ENCODE measurements around the gene RTCB. TPM values are rescaled to one million over a fixed set of nuclear protein-coding genes. Genes with fewer than 3 reads are reported as not detected.

Gene RTCB
- total and polyA plus RNA-seq, 2 of the 13 experiments (the other 11 are each of a cell fraction or from before 2014, with no cell fraction given), result 108 to 167 TPM

- TF ChIP-seq ZGPAT (CRISPR knock-in tag; IDR thresholded peaks at IDR 0.05) (peak; percentile 63; the same call in 1 of the 2 replicates), ZFAT (CRISPR knock-in tag; conservative IDR thresholded peaks at IDR 0.05) (no peak), ZNF75D (CRISPR knock-in tag; IDR thresholded peaks at IDR 0.05; ENCODE audit: borderline replicate concordance) (no peak), NR0B2 (CRISPR knock-in tag; IDR thresholded peaks at IDR 0.05) (peak; percentile 62; the same call in 1 of the 2 replicates), ZSCAN20 (CRISPR knock-in tag; IDR thresholded peaks at IDR 0.05; ENCODE audit: borderline replicate concordance) (0 out of 2 replicates have a peak, but pooled peaks have one; percentile 63), FOXA1 (IDR thresholded peaks at IDR 0.05) (no peak), FOXA1 (CRISPR knock-in tag; IDR thresholded peaks at IDR 0.05) (no peak), ZNF878 (CRISPR knock-in tag; IDR thresholded peaks at IDR 0.05) (no peak), NFYB (CRISPR knock-in tag; IDR thresholded peaks at IDR 0.05) (no peak), PHF20 (CRISPR knock-in tag; IDR thresholded peaks at IDR 0.05) (peak; percentile 75; the same call in 1 of the 2 replicates), STAT6 (CRISPR knock-in tag; IDR thresholded peaks at IDR 0.05; ENCODE audit: borderline replicate concordance) (no peak), POLR2A (IDR thresholded peaks at IDR 0.05; ENCODE audit: insufficient read depth in 1 of 2, low read depth in 2 of 2, low read length in 2 of 2) (peak; percentile 67 to 87), ZNF687 (CRISPR knock-in tag; IDR thresholded peaks at IDR 0.05) (peak; percentile 80), PPARG (CRISPR knock-in tag; conservative IDR thresholded peaks at IDR 0.05) (no peak), ZFX (CRISPR knock-in tag; IDR thresholded peaks at IDR 0.05; ENCODE audit: low read depth) (peak; percentile 86), ZNF569 (CRISPR knock-in tag; IDR thresholded peaks at IDR 0.05; ENCODE audit: borderline replicate concordance) (no peak), MED8 (CRISPR knock-in tag; IDR thresholded peaks at IDR 0.05; ENCODE audit: insufficient replicate concordance) (peak; percentile 39)
- TF ChIP-seq, protein P1, sequence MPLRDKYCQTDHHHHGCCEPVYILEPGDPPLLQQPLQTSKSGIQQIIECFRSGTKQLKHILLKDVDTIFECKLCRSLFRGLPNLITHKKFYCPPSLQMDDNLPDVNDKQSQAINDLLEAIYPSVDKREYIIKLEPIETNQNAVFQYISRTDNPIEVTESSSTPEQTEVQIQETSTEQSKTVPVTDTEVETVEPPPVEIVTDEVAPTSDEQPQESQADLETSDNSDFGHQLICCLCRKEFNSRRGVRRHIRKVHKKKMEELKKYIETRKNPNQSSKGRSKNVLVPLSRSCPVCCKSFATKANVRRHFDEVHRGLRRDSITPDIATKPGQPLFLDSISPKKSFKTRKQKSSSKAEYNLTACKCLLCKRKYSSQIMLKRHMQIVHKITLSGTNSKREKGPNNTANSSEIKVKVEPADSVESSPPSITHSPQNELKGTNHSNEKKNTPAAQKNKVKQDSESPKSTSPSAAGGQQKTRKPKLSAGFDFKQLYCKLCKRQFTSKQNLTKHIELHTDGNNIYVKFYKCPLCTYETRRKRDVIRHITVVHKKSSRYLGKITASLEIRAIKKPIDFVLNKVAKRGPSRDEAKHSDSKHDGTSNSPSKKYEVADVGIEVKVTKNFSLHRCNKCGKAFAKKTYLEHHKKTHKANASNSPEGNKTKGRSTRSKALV (CRISPR knock-in tag; IDR thresholded peaks at IDR 0.05), result peak; percentile 80; the same call in 1 of the 2 replicates
Observed at GRCh38 chr22:32411829-32412592, at the start of gene RTCB (continued).
